GM12878 (cell line): Measurements from ENCODE around the gene TUBD1. TPM values are rescaled to one million over a fixed set of nuclear protein-coding genes. Genes with fewer than 3 reads are reported as not detected.
A peak's percentile ranks its signal among the peaks of the same experiment; 100 is the strongest.

ENCODE experiments used
- ASH2L ChIP-seq: fragments of 300-600, 200-600 bp; sonication (generic); IDR thresholded peaks from 2 replicates; pipeline ENCODE4 v1.6.1; 2017; ENCODE audit warnings: low read depth, mild to moderate bottlenecking, borderline replicate concordance
- BCL11A ChIP-seq: IDR thresholded peaks from 2 replicates; pipeline ENCODE4 v1.6.1; 2011; ENCODE audit warnings: low read depth, low read length
- DPF2 ChIP-seq: fragments of 450-650 bp; IDR thresholded peaks from 2 replicates; pipeline ENCODE4 v1.6.1; 2017; ENCODE audit warnings: mild to moderate bottlenecking
- E4F1 ChIP-seq: fragments of 450-650 bp; IDR thresholded peaks from 2 replicates; pipeline ENCODE4 v1.6.1; 2018; ENCODE audit warnings: borderline replicate concordance, mild to moderate bottlenecking; ENCODE audit not compliant: partially characterized antibody
- HDGF ChIP-seq: fragments of 450-650 bp; IDR thresholded peaks from 2 replicates; pipeline ENCODE4 v1.6.1; 2016; ENCODE audit warnings: antibody characterized with exemption
- JUNB ChIP-seq: IDR thresholded peaks from 2 replicates; pipeline ENCODE4 v1.6.1; 2016; ENCODE audit warnings: antibody characterized with exemption, mild to moderate bottlenecking
- KAT2A ChIP-seq: conservative IDR thresholded peaks from 2 replicates; pipeline ENCODE4 v1.6.1; 2011; ENCODE audit warnings: low read depth, low read length; ENCODE audit not compliant: control insufficient read depth
- MTA2 ChIP-seq: fragments of 450-650 bp; IDR thresholded peaks from 2 replicates; pipeline ENCODE4 v1.6.1; 2016; ENCODE audit warnings: low read depth, mild to moderate bottlenecking, moderate library complexity
- MYB ChIP-seq: fragments of 150-350 bp; IDR thresholded peaks from 2 replicates; pipeline ENCODE4 v1.6.1; 2014; ENCODE audit warnings: mild to moderate bottlenecking, low read depth, low read length, borderline replicate concordance
- NR2C1 ChIP-seq: fragments of 450-650 bp; IDR thresholded peaks from 2 replicates; pipeline ENCODE4 v1.6.1; 2017; ENCODE audit warnings: antibody characterized with exemption, mild to moderate bottlenecking, moderate library complexity
- PRDM15 ChIP-seq: fragments of 450-650 bp; formaldehyde crosslinking; IDR thresholded peaks from 2 replicates; pipeline ENCODE4 v1.4.0; 2020; ENCODE audit warnings: mild to moderate bottlenecking, moderate library complexity
- RFX5 ChIP-seq: IDR thresholded peaks from 2 replicates; pipeline ENCODE4 v1.6.1; 2011; ENCODE audit warnings: low read depth, low read length, improper control_type of control experiment
- SMAD5 ChIP-seq: IDR thresholded peaks from 2 replicates; pipeline ENCODE4 v1.6.1; 2016; ENCODE audit warnings: antibody characterized with exemption, low read depth
- SMARCA5 ChIP-seq: fragments of 450-650 bp; IDR thresholded peaks from 2 replicates; pipeline ENCODE4 v1.6.1; 2017; ENCODE audit warnings: mild to moderate bottlenecking
- SMC3 ChIP-seq: IDR thresholded peaks from 2 replicates; pipeline ENCODE4 v1.6.1; 2011; ENCODE audit warnings: low read length, improper control_type of control experiment, borderline replicate concordance
- SRF ChIP-seq, 2 experiments: IDR thresholded peaks; 2 replicates each; pipeline ENCODE4 v1.6.1; 2011; ENCODE audit warnings: low read depth in 2 of 2, low read length in 2 of 2, mild to moderate bottlenecking in 1 of 2, moderate library complexity in 1 of 2
- TCF7 ChIP-seq: IDR thresholded peaks from 2 replicates; pipeline ENCODE4 v1.6.1; 2014; ENCODE audit warnings: antibody characterized with exemption, borderline replicate concordance
- USF2 ChIP-seq: IDR thresholded peaks from 2 replicates; pipeline ENCODE4 v1.6.1; 2011; ENCODE audit warnings: low read depth, low read length, improper control_type of control experiment, borderline replicate concordance
- ZBED1 ChIP-seq: IDR thresholded peaks from 2 replicates; pipeline ENCODE4 v1.6.1; 2016; ENCODE audit warnings: borderline replicate concordance
- ZNF207 ChIP-seq: fragments of 450-650 bp; IDR thresholded peaks from 2 replicates; pipeline ENCODE4 v1.6.1; 2014; ENCODE audit warnings: antibody characterized with exemption, mild to moderate bottlenecking, borderline replicate concordance
- polyA plus RNA-seq, 11 experiments: library from polyadenylated mRNA; depleted of rRNA in 4 of 11; unstranded in 6 of 11; stranded (reverse) in 5 of 11; fragments of >200 nt; fragmentation: Nextera tagmentation in 4 of 11; fragmentation: Illumina TruSeq in 1 of 11; extraction: Ambion mirVana in 4 of 11; extraction: Trizol in 1 of 11; gene quantifications; 1 replicate in 1 of 11; 2 replicates in 10 of 11; pipeline versions ENCODE4 v1.2.1 to v1.2.3, GENCODE V29; 2011 to 2016; ENCODE audit warnings: inconsistent platforms in 2 of 11, missing spikeins in 2 of 11, low read depth in 1 of 11
- total RNA-seq, 4 experiments: library from RNA; depleted of rRNA in 3 of 4; stranded (reverse); fragments of >200 nt in 3 of 4; fragmentation: Illumina TruSeq in 1 of 4; extraction: Trizol in 1 of 4; gene quantifications; 2 replicates each; pipeline versions ENCODE4 v1.2.1 to v1.2.3, GENCODE V29; 2013 to 2021

The TUBD1 gene
- total and polyA plus RNA-seq, 10 of the 15 experiments (the other 5 are each of a cell fraction or from before 2014, with no cell fraction given): 5.3 to 10.8 (median 8.3) TPM

- TF ChIP-seq SMC3: 0 out of 2 replicates have a peak, but pooled peaks have one; percentile 17
- peak; percentile 53; the same call in 1 of the 2 replicates for TF ChIP-seq ZBED1
- no peak for TF ChIP-seq RFX5
- TF ChIP-seq TCF7: 0 out of 2 replicates have a peak, but pooled peaks have one; percentile 41
- no peak for TF ChIP-seq SMAD5
- TF ChIP-seq PRDM15 (CRISPR knock-in tag): no peak
- no peak; the same call in 1 of the 2 replicates for TF ChIP-seq NR2C1
- TF ChIP-seq MTA2: peak; percentile 68
- TF ChIP-seq BCL11A: 0 out of 2 replicates have a peak, but pooled peaks have one; percentile 33
- no peak for TF ChIP-seq SRF (IDR thresholded peaks at IDR 0.05; ENCODE audit: low read depth in 2 of 2, low read length in 2 of 2)
- no peak for TF ChIP-seq E4F1
- no peak for TF ChIP-seq USF2
- no peak for TF ChIP-seq SMARCA5
- TF ChIP-seq KAT2A: no peak
- no peak for TF ChIP-seq ASH2L
- TF ChIP-seq HDGF: 0 out of 2 replicates have a peak, but pooled peaks have one; percentile 43
- TF ChIP-seq DPF2: no peak
- no peak for TF ChIP-seq ZNF207
- TF ChIP-seq MYB: no peak
- TF ChIP-seq JUNB: peak; percentile 72
These were observed 44.0 kb downstream of the TUBD1 start (continued) for GRCh38 chr17:59848778-59849177.
